B cell (primary cell): ENCODE results near the gene IGFLR1. TPM values are rescaled to one million over a fixed set of nuclear protein-coding genes. Genes with fewer than 3 reads are reported as not detected.

Experiments used
- ATAC-seq: fragments of 200-7000 bp; cut with Tn5 transposase; one replicate; pipeline ENCODE4 v1.10.0; 2021; ENCODE audit warnings: low read depth, mild to moderate bottlenecking, moderate number of reproducible peaks, moderate library complexity
- CTCF ChIA-PET: fragments of 350-600 bp; sonication (Branson Sonifier 250); formaldehyde crosslinking; loops from one replicate; lab custom pipeline; 2021; ENCODE audit warnings: antibody characterized with exemption, inconsistent platforms; lab: Charles Lee
- POLR2A ChIA-PET: fragments of 350-600 bp; sonication (Branson Sonifier 250); formaldehyde crosslinking; loops from one replicate; lab custom pipeline; 2021; ENCODE audit warnings: antibody characterized with exemption; lab: Charles Lee
- DNase-seq: peaks from one replicate; pipeline ENCODE4 v3.0.0; 2013
- H2AFZ ChIP-seq: 2 replicates; pipeline ENCODE4 v1.6.1; 2012; ENCODE audit warnings: mild to moderate bottlenecking, low read depth, low read length; ENCODE audit not compliant: insufficient read depth, poor library complexity, severe bottlenecking
- H3K27ac ChIP-seq, 2 donors: 1 replicate in 1 of 2; 2 replicates in 1 of 2; pipeline ENCODE4 v1.5.1; 2012 to 2013; ENCODE audit warnings: low read length in 2 of 2, mild to moderate bottlenecking in 2 of 2, moderate library complexity in 1 of 2
- H3K27me3 ChIP-seq, 4 experiments: fragments of 200-600 bp in 1 of 4; sonication (generic) in 1 of 4; replicated peaks in 1 of 4; 1 replicate in 2 of 4; 2 replicates in 2 of 4; pipeline versions ENCODE4 v1.6.1 to v1.7.0; 2013 to 2016; ENCODE audit warnings: low read length in 3 of 4, mild to moderate bottlenecking in 2 of 4, mixed read lengths in 1 of 4, moderate library complexity in 1 of 4; ENCODE audit not compliant: insufficient read depth in 4 of 4, control insufficient read depth in 3 of 4; ENCODE audit errors: control extremely low read depth in 1 of 4
- H3K36me3 ChIP-seq, 2 experiments: replicated peaks in 1 of 2; 1 replicate in 1 of 2; 2 replicates in 1 of 2; pipeline versions ENCODE4 v1.6.1 to v1.7.1; 2013; ENCODE audit warnings: low read length in 1 of 2; ENCODE audit not compliant: insufficient read depth in 2 of 2, control insufficient read depth in 1 of 2; ENCODE audit errors: control extremely low read depth in 1 of 2, extremely low read depth in 1 of 2
- H3K4me1 ChIP-seq, 2 donors: fragments of 200-600 bp in 1 of 2; sonication (generic) in 1 of 2; 1 replicate in 1 of 2; 2 replicates in 1 of 2; pipeline versions ENCODE4 v1.5.1 to v1.6.1; 2013 to 2017; ENCODE audit warnings: low read length in 2 of 2; ENCODE audit not compliant: control insufficient read depth in 2 of 2, insufficient read depth in 2 of 2
- H3K4me2 ChIP-seq: replicated peaks from 2 replicates; pipeline ENCODE3; 2012; ENCODE audit warnings: mild to moderate bottlenecking, low read depth, low read length; ENCODE audit not compliant: poor library complexity, severe bottlenecking
- H3K4me3 ChIP-seq, 5 experiments: fragments of 200-600 bp in 1 of 5; sonication (generic) in 1 of 5; 1 replicate in 3 of 5; 2 replicates in 2 of 5; pipeline versions ENCODE4 v1.5.1 to v1.7.0; 2011 to 2016; ENCODE audit warnings: low read length in 4 of 5, mild to moderate bottlenecking in 4 of 5, low read depth in 2 of 5, control low read depth in 1 of 5, moderate library complexity in 1 of 5; ENCODE audit not compliant: insufficient read depth in 1 of 5; ENCODE audit errors: control extremely low read depth in 1 of 5, extremely low read depth in 1 of 5
- H3K79me2 ChIP-seq: fragments of 200-600 bp; sonication (generic); one replicate; pipeline ENCODE4 v1.6.0; 2016; ENCODE audit warnings: low read length; ENCODE audit not compliant: control insufficient read depth, insufficient read depth
- H3K9ac ChIP-seq: fragments of 200-600 bp; sonication (generic); 2 replicates; pipeline ENCODE4 v1.6.1; 2017; ENCODE audit warnings: mild to moderate bottlenecking, low read length, moderate library complexity
- H3K9me3 ChIP-seq, 3 donors: one replicate each; pipeline versions ENCODE4 v1.6.1 to v1.7.1; 2013; ENCODE audit warnings: low read length in 2 of 3; ENCODE audit not compliant: control insufficient read depth in 2 of 3, insufficient read depth in 1 of 3; ENCODE audit errors: control extremely low read depth in 1 of 3
- H4K20me1 ChIP-seq: 2 replicates; pipeline ENCODE4 v1.6.0; 2012; ENCODE audit warnings: mild to moderate bottlenecking, low read length; ENCODE audit not compliant: insufficient read depth, control insufficient read depth, poor library complexity, severe bottlenecking
- H3K27ac Mint-ChIP-seq: one replicate; pipeline ENCODE4 v1.8.0; 2021; ENCODE audit warnings: mixed read lengths
- H3K27me3 Mint-ChIP-seq: one replicate; pipeline ENCODE4 v1.8.0; 2021; ENCODE audit warnings: mixed read lengths
- H3K4me1 Mint-ChIP-seq: one replicate; pipeline ENCODE4 v1.8.0; 2021; ENCODE audit warnings: mixed read lengths
- H3K4me3 Mint-ChIP-seq: one replicate; pipeline ENCODE4 v1.8.0; 2021; ENCODE audit warnings: mixed read lengths
- H3K9me3 Mint-ChIP-seq: one replicate; pipeline ENCODE4 v1.8.0; 2022; ENCODE audit warnings: mixed read lengths; ENCODE audit not compliant: insufficient read depth
- CTCF ChIP-seq: fragments of 200-600 bp; IDR thresholded peaks from one replicate; pipeline ENCODE4 v1.8.0; 2022; ENCODE audit warnings: antibody characterized with exemption, mild to moderate bottlenecking
- EZH2 ChIP-seq: IDR thresholded peaks from 2 replicates; pipeline ENCODE4 v1.6.1; 2012; ENCODE audit warnings: borderline replicate concordance, low read depth, mild to moderate bottlenecking, moderate library complexity, low read length; ENCODE audit not compliant: insufficient read depth, poor library complexity, severe bottlenecking
- WGBS: methylation state at CpG from one replicate; pipeline ENCODE4 v1.1.5; 2013; ENCODE audit warnings: missing lambda C conversion rate; ENCODE audit not compliant: insufficient coverage; 5-methylcytosine and 5-hydroxymethylcytosine counted together
- intact Hi-C: fragments of 100-400 bp; cut with micrococcal nuclease; formaldehyde crosslinking; loops from one replicate; pipeline ENCODE4 v1.10.0; 2022
- polyA plus RNA-seq: library from polyadenylated mRNA; depleted of rRNA; stranded (reverse); fragments of >200 nt; gene quantifications from 2 replicates; pipeline ENCODE4 v1.2.3, GENCODE V29; 2012
- total RNA-seq, 2 donors: library from RNA; stranded (reverse); fragments of 120-200 nt in 1 of 2; gene quantifications; 1 replicate in 1 of 2; 2 replicates in 1 of 2; pipeline versions ENCODE4 v1.2.3 to v1.2.4, GENCODE V29; 2013 to 2022

IGFLR1 gene
- total and polyA plus RNA-seq, 2 donors (not counting 1 experiment from before 2014, with no cell fraction given), result 130 to 245 TPM

DNA sequence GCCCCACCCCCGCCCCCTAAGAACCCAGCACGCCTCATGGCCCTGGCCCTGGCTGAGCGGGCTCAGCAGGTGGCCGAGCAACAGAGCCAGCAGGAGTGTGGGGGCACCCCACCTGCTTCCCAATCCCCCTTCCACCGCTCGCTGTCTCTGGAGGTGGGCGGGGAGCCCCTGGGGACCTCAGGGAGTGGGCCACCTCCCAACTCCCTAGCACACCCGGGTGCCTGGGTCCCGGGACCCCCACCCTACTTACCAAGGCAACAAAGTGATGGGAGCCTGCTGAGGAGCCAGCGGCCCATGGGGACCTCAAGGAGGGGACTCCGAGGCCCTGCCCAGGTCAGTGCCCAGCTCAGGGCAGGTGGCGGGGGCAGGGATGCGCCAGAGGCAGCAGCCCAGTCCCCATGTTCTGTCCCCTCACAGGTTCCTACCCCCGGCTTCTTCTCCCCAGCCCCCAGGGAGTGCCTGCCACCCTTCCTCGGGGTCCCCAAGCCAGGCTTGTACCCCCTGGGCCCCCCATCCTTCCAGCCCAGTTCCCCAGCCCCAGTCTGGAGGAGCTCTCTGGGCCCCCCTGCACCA lies 45.1 kb upstream of the IGFLR1 start:
- Histone ChIP-seq H2AFZ (no peak overlapping the region), H3K9ac (no peak overlapping the region), H3K36me3 (peaks cover 0 to 2% of the 10 kb centered on the region in 2 experiments), H3K9me3 (no peaks in the 10 kb centered on the region), H3K4me3 (no peak overlapping the region), H3K4me1 (no peaks in the 10 kb centered on the region), H3K27me3 (no peaks in the 10 kb centered on the region), H4K20me1 (no peaks in the 10 kb centered on the region), H3K27ac (no peak overlapping the region), H3K79me2 (no peaks in the 10 kb centered on the region), H3K4me2 (no peak overlapping the region)
- CTCF ChIA-PET, result no interaction called here
- 94% methylated on average over 13 of the region's 15 CpGs for WGBS
- TF ChIP-seq EZH2 (no peak), CTCF (no peak)
- Mint-ChIP-seq H3K27me3 (no peaks in the 10 kb centered on the region), H3K27ac (no peak overlapping the region), H3K9me3 (no peaks in the 10 kb centered on the region), H3K4me3 (no peak overlapping the region), H3K4me1 (no peaks in the 10 kb centered on the region)
- DNase-seq (no peak), ATAC-seq (no peak)
- intact Hi-C loops, result no loop called here
- POLR2A ChIA-PET, result no interaction called here

- H3K4me1 Mint-ChIP-seq, result no peaks in the 10 kb centered on the region
- ChIA-PET CTCF (interaction anchor here (0.6 kb wide), 1 partner anchor 472 kb away, joined by 3 read pairs; no protein-coding TSS in a partner anchor), POLR2A (no interaction called here)
- Histone ChIP-seq H3K9me3 (no peaks in the 10 kb centered on the region), H4K20me1 (no peaks in the 10 kb centered on the region), H3K27me3 (no peaks in the 10 kb centered on the region), H3K4me2 (no peak overlapping the region), H3K27ac (no peak overlapping the region), H3K9ac (no peak overlapping the region), H3K79me2 (no peaks in the 10 kb centered on the region), H3K4me3 (no peak overlapping the region), H3K4me1 (no peaks in the 10 kb centered on the region), H2AFZ (no peak overlapping the region), H3K36me3 (peaks cover 0 to 2% of the 10 kb centered on the region in 2 experiments)
- WGBS, result 97% methylated on average over 31 of the region's 31 CpGs
- no peak for DNase-seq
- no peak overlapping the region for H3K27ac Mint-ChIP-seq
- intact Hi-C loops, result no loop called here
- no peak for TF ChIP-seq CTCF
- TF ChIP-seq EZH2, result no peak
- H3K9me3 Mint-ChIP-seq, result no peaks in the 10 kb centered on the region
- no peak overlapping the region for H3K4me3 Mint-ChIP-seq
- H3K27me3 Mint-ChIP-seq, result no peaks in the 10 kb centered on the region
- no peak for ATAC-seq
Observed at GRCh38 chr19:35786299-35787160, 44.3 kb upstream of the IGFLR1 start.
